Fibroblast of the conjunctiva (primary cell): Measurements from ENCODE around the gene CNOT3.
"Not testable (repeated sequence)": the region's sequence is repeated elsewhere in the genome, so short reads cannot be mapped to it uniquely, and the experiment has no call there.

ENCODE experiments used
- DNase-seq: peaks from one replicate; pipeline ENCODE4 v3.0.0-alpha.2; 2010; ENCODE audit warnings: low read depth

The CNOT3 gene

GRCh38 chr19:54191811-54192453, 54.4 kb downstream of the CNOT3 start:
- DNase-seq = no peak

- no peak for DNase-seq
These were observed 55.4 kb downstream of the CNOT3 start for GRCh38 chr19:54193011-54193410.

GRCh38 chr19:54194463-54194862, 56.9 kb downstream of the CNOT3 start:
- DNase-seq = not testable (repeated sequence)

- no peak for DNase-seq
These were observed 59.0 kb downstream of the CNOT3 start for GRCh38 chr19:54196536-54196935.

GRCh38 chr19:54197121-54197520, 59.6 kb downstream of the CNOT3 start:
- no peak for DNase-seq

- no peak for DNase-seq
These were observed 61.8 kb downstream of the CNOT3 start for GRCh38 chr19:54199401-54199800.

GRCh38 chr19:54201172-54201701, 63.7 kb downstream of the CNOT3 start:
- no peak for DNase-seq

GRCh38 chr19:54201980-54202379, 64.4 kb downstream of the CNOT3 start:
- DNase-seq = no peak

GRCh38 chr19:54203151-54203611, 65.6 kb downstream of the CNOT3 start:
- DNase-seq = no peak

GRCh38 chr19:54204767-54205468, 67.4 kb downstream of the CNOT3 start:
- DNase-seq = no peak
